Gastrocnemius medialis (tissue), 4 donors: ENCODE results near the gene SMAD3. TPM values are rescaled to one million over a fixed set of nuclear protein-coding genes. Genes with fewer than 3 reads are reported as not detected.

Experiments used
- ATAC-seq, 2 donors: fragments of 150-250 bp; one replicate each; pipeline ENCODE4 v1.9.1; 2016
- DNase-seq, 2 donors: peaks; one replicate each; pipeline ENCODE4 v3.0.0-alpha.2; 2019
- H3K27ac ChIP-seq, 4 donors: fragments of 200-600 bp; sonication (generic); 1 replicate in 1 of 4; 2 replicates in 3 of 4; pipeline ENCODE4 v1.5.1; 2016 to 2018; ENCODE audit warnings: mild to moderate bottlenecking in 2 of 4, moderate library complexity in 1 of 4
- H3K27me3 ChIP-seq, 3 donors: fragments of 200-600 bp; sonication (generic) in 2 of 3; 1 replicate in 1 of 3; 2 replicates in 2 of 3; pipeline versions ENCODE4 v1.5.1 to v1.6.0; 2016 to 2019; ENCODE audit warnings: mild to moderate bottlenecking in 1 of 3, moderate library complexity in 1 of 3
- H3K36me3 ChIP-seq, 2 donors: fragments of 200-600 bp; sonication (generic) in 1 of 2; one replicate each; pipeline ENCODE4 v1.5.1; 2017 to 2018
- H3K4me1 ChIP-seq, 2 donors: fragments of 200-600 bp; sonication (generic) in 1 of 2; one replicate each; pipeline ENCODE4 v1.5.1; 2016 to 2017; ENCODE audit warnings: mild to moderate bottlenecking in 2 of 2
- H3K4me3 ChIP-seq, 4 donors: fragments of 200-600 bp; sonication (generic) in 3 of 4; 1 replicate in 1 of 4; 2 replicates in 3 of 4; pipeline ENCODE4 v1.5.1; 2016 to 2019; ENCODE audit warnings: mild to moderate bottlenecking in 2 of 4
- H3K9me3 ChIP-seq, 3 donors: fragments of 200-600 bp; sonication (generic) in 2 of 3; 1 replicate in 1 of 3; 2 replicates in 2 of 3; pipeline ENCODE4 v1.5.1; 2016 to 2019
- CTCF ChIP-seq, 5 experiments: fragments of 450-650 bp in 3 of 5; fragments of 200-600 bp in 2 of 5; sonication (generic) in 2 of 5; IDR thresholded peaks in 4 of 5; conservative IDR thresholded peaks in 1 of 5; 1 replicate in 4 of 5; 2 replicates in 1 of 5; pipeline ENCODE4 v1.5.1; 2016 to 2019; ENCODE audit warnings: antibody characterized with exemption in 5 of 5, mild to moderate bottlenecking in 3 of 5, moderate library complexity in 3 of 5
- POLR2A ChIP-seq, 2 donors: fragments of 450-650 bp; IDR thresholded peaks; one replicate each; pipeline ENCODE4 v1.6.1; 2017; ENCODE audit warnings: antibody characterized with exemption in 2 of 2, mild to moderate bottlenecking in 2 of 2, moderate library complexity in 2 of 2
- in situ Hi-C, 4 donors: fragments of 200-750 bp; cut with MboI; loops; one replicate each; pipeline versions ENCODE4 v1.15.0 to v1.8.0; 2017; ENCODE audit warnings: low sequenced_read_pairs in 4 of 4
- intact Hi-C: fragments of 100-400 bp; cut with DNase I; formaldehyde crosslinking; loops from one replicate; pipeline ENCODE4 v1.15.1; 2023; ENCODE audit warnings: low total_unique reads
- total RNA-seq, 4 donors: library from RNA; depleted of rRNA; stranded (reverse); fragments of >200 nt; gene quantifications; one replicate each; pipeline versions ENCODE4 v1.1.0 to v1.2.3, GENCODE V29; 2016

Gene SMAD3
- total RNA-seq, 4 donors from 2014 or later: 15.9 to 61.7 (median 26.3) TPM

- H3K9me3 ChIP-seq: no peaks in the 10 kb centered on the region
- TF ChIP-seq POLR2A (IDR thresholded peaks at IDR 0.05) (no peak), CTCF (IDR thresholded peaks at IDR 0.05 in 4 of 5, conservative IDR thresholded peaks at IDR 0.05 in 1 of 5) (no peak)
- no peaks in the 10 kb centered on the region for H3K36me3 ChIP-seq
- no peak overlapping the region for H3K4me3 ChIP-seq
- intact Hi-C loops: no loop called here
- H3K27ac ChIP-seq: peak overlapping the region in 1 of 4 donors; percentile 97
- in situ Hi-C loops: loop anchor here in 1 of 4 donors (10.0 kb wide), 1 partner anchor 192 kb away; the partner anchor contains the start of genes AAGAB and IQCH
- H3K27me3 ChIP-seq: no peaks in the 10 kb centered on the region
- no peak for DNase-seq
- no peak for ATAC-seq
- H3K4me1 ChIP-seq: peaks cover 8 to 13% of the 10 kb centered on the region in 2 donors
These were observed 2.9 kb upstream of the SMAD3 start for GRCh38 chr15:67062369-67062985.

GRCh38 chr15:67063689-67064606 is 1.5 kb upstream of the SMAD3 start:
- intact Hi-C loops: no loop called here
- in situ Hi-C loops: loop anchor here in 1 of 4 donors (10.0 kb wide), 1 partner anchor 191 kb away; the partner anchor contains the start of genes AAGAB and IQCH

GRCh38 chr15:67064607-67065530 is 533 bp upstream of the SMAD3 start:
- Histone ChIP-seq H3K36me3 (no peaks in the 10 kb centered on the region), H3K9me3 (no peaks in the 10 kb centered on the region), H3K4me1 (peaks cover 25 to 29% of the 10 kb centered on the region in 2 donors), H3K27ac (peak overlapping the region; percentile 91 to 98 (median 94)), H3K4me3 (peak overlapping the region; percentile 71 to 98 (median 84)), H3K27me3 (no peaks in the 10 kb centered on the region)
- intact Hi-C loops (loop anchor here (5.0 kb wide), 2 partner anchors 187 to 457 kb away; partner anchors contain the start of genes AAGAB, C15orf61 and IQCH), in situ Hi-C loops (loop anchor here in 1 of 4 donors (10.0 kb wide), 1 partner anchor 190 kb away; the partner anchor contains the start of genes AAGAB and IQCH)
- ATAC-seq: peak; percentile 4
- TF ChIP-seq POLR2A (IDR thresholded peaks at IDR 0.05) (no peak), CTCF (IDR thresholded peaks at IDR 0.05 in 4 of 5, conservative IDR thresholded peaks at IDR 0.05 in 1 of 5) (peak in 2 of 5 experiments; percentile 18 to 19)
- DNase-seq: peak in 1 of 2 donors; percentile 51

More at GRCh38 chr15:67063689-67064606, 1.5 kb upstream of the SMAD3 start:
- Histone ChIP-seq H3K27me3 (no peaks in the 10 kb centered on the region), H3K36me3 (no peaks in the 10 kb centered on the region), H3K4me3 (peak overlapping the region; percentile 71 to 98 (median 84)), H3K4me1 (peaks cover 15 to 23% of the 10 kb centered on the region in 2 donors), H3K9me3 (no peaks in the 10 kb centered on the region), H3K27ac (peak overlapping the region; percentile 91 to 98 (median 94))
- DNase-seq: peak in 1 of 2 donors; percentile 43
- TF ChIP-seq POLR2A (IDR thresholded peaks at IDR 0.05) (peak in 1 of 2 donors; percentile 25), CTCF (IDR thresholded peaks at IDR 0.05 in 4 of 5, conservative IDR thresholded peaks at IDR 0.05 in 1 of 5) (no peak)
- no peak for ATAC-seq
